ENCODE measurements around the gene GCNT4. TPM values are rescaled to one million over a fixed set of nuclear protein-coding genes. Genes with fewer than 3 reads are reported as not detected.

Gene GCNT4
- total and polyA plus RNA-seq, 5 donors from 2014 or later, result 7.6 to 16.6 (median 12.8) TPM

GRCh38 chr5:75050415-75050814 is 1.9 kb downstream of the GCNT4 start:
- H3K4me3 ChIP-seq (ENCODE audit: low read depth, low read length), result peak overlapping the region; percentile 99
- H3K36me3 Mint-ChIP-seq, result peaks cover 46% of the 10 kb centered on the region
- H3K36me3 ChIP-seq (ENCODE audit: control insufficient read depth, insufficient read depth, low read length), result peaks cover 31% of the 10 kb centered on the region
- peak overlapping the region; percentile 87 to 97 (median 95) for H3K4me3 Mint-ChIP-seq
- ATAC-seq (ENCODE audit: low read depth in 2 of 2) (no peak), DNase-seq (peak in 2 of 3 donors; percentile 40 to 53)
- peak overlapping the region; percentile 93 to 95 (median 95) for H3K27ac Mint-ChIP-seq
- H3K4me1 Mint-ChIP-seq, result peaks cover 32 to 81% (median 60%) of the 10 kb centered on the region in 4 donors
- peaks cover 0 to 3% (median 0%) of the 10 kb centered on the region in 7 donors for H3K9me3 Mint-ChIP-seq
- no peaks in the 10 kb centered on the region for H3K9me3 ChIP-seq (ENCODE audit: control insufficient read depth in 2 of 2, low read length in 2 of 2)
- H3K27me3 Mint-ChIP-seq, result peaks cover 6% of the 10 kb centered on the region
- H3K27ac ChIP-seq (ENCODE audit: insufficient read depth, low read length, poor library complexity, severe bottlenecking), result peak overlapping the region; percentile 88
- peaks cover 76% of the 10 kb centered on the region for H3K4me1 ChIP-seq (ENCODE audit: control insufficient read depth, insufficient read depth, low read length, poor library complexity, severe bottlenecking)
- H3K27me3 ChIP-seq (ENCODE audit: control insufficient read depth, insufficient read depth, low read length), result no peaks in the 10 kb centered on the region

- Histone ChIP-seq H3K4me3 (ENCODE audit: low read depth, low read length) (peak overlapping the region; percentile 99), H3K4me1 (ENCODE audit: control insufficient read depth, insufficient read depth, low read length, poor library complexity, severe bottlenecking) (peaks cover 76% of the 10 kb centered on the region), H3K9me3 (ENCODE audit: control insufficient read depth in 2 of 2, low read length in 2 of 2) (no peaks in the 10 kb centered on the region), H3K27me3 (ENCODE audit: control insufficient read depth, insufficient read depth, low read length) (no peaks in the 10 kb centered on the region), H3K27ac (ENCODE audit: insufficient read depth, low read length, poor library complexity, severe bottlenecking) (peak overlapping the region; percentile 88), H3K36me3 (ENCODE audit: control insufficient read depth, insufficient read depth, low read length) (peaks cover 37% of the 10 kb centered on the region)
- Mint-ChIP-seq H3K4me3 (peak overlapping the region; percentile 87 to 97 (median 95)), H3K9me3 (peaks cover 0 to 3% (median 0%) of the 10 kb centered on the region in 7 donors), H3K4me1 (peaks cover 39 to 81% (median 65%) of the 10 kb centered on the region in 4 donors), H3K27me3 (peaks cover 6% of the 10 kb centered on the region), H3K36me3 (peaks cover 52% of the 10 kb centered on the region), H3K27ac (peak overlapping the region; percentile 93 to 96 (median 95))
- peak; percentile 64 to 82 (median 79) for DNase-seq
- peak; percentile 37 to 60 for ATAC-seq (ENCODE audit: low read depth in 2 of 2)
Measured at GRCh38 chr5:75049456-75050351, 2.7 kb downstream of the GCNT4 start.

GRCh38 chr5:75048457-75048953 is 3.9 kb downstream of the GCNT4 start:
- Histone ChIP-seq H3K27me3 (ENCODE audit: control insufficient read depth, insufficient read depth, low read length) (no peaks in the 10 kb centered on the region), H3K4me1 (ENCODE audit: control insufficient read depth, insufficient read depth, low read length, poor library complexity, severe bottlenecking) (peaks cover 75% of the 10 kb centered on the region), H3K4me3 (ENCODE audit: low read depth, low read length) (peak overlapping the region; percentile 99), H3K36me3 (ENCODE audit: control insufficient read depth, insufficient read depth, low read length) (peaks cover 49% of the 10 kb centered on the region), H3K27ac (ENCODE audit: insufficient read depth, low read length, poor library complexity, severe bottlenecking) (peak overlapping the region; percentile 88), H3K9me3 (ENCODE audit: control insufficient read depth in 2 of 2, low read length in 2 of 2) (no peaks in the 10 kb centered on the region)
- peak in 1 of 3 donors; percentile 50 for DNase-seq
- ATAC-seq (ENCODE audit: low read depth in 2 of 2), result no peak
- Mint-ChIP-seq H3K4me3 (peak overlapping the region; percentile 87 to 97 (median 95)), H3K9me3 (peaks cover 0 to 3% (median 0%) of the 10 kb centered on the region in 7 donors), H3K36me3 (peaks cover 62% of the 10 kb centered on the region), H3K27me3 (peaks cover 6% of the 10 kb centered on the region), H3K4me1 (peaks cover 36 to 81% (median 69%) of the 10 kb centered on the region in 4 donors), H3K27ac (peak overlapping the region; percentile 89 to 96 (median 95))

GRCh38 chr5:75047356-75047755 is 5.0 kb downstream of the GCNT4 start:
- Histone ChIP-seq H3K27me3 (ENCODE audit: control insufficient read depth, insufficient read depth, low read length) (no peaks in the 10 kb centered on the region), H3K36me3 (ENCODE audit: control insufficient read depth, insufficient read depth, low read length) (peaks cover 60% of the 10 kb centered on the region), H3K9me3 (ENCODE audit: control insufficient read depth in 2 of 2, low read length in 2 of 2) (no peaks in the 10 kb centered on the region), H3K4me3 (ENCODE audit: low read depth, low read length) (peak overlapping the region; percentile 99), H3K27ac (ENCODE audit: insufficient read depth, low read length, poor library complexity, severe bottlenecking) (peak overlapping the region; percentile 24), H3K4me1 (ENCODE audit: control insufficient read depth, insufficient read depth, low read length, poor library complexity, severe bottlenecking) (peaks cover 73% of the 10 kb centered on the region)
- H3K9me3 Mint-ChIP-seq, result peaks cover 0 to 3% (median 0%) of the 10 kb centered on the region in 7 donors
- DNase-seq (no peak), ATAC-seq (ENCODE audit: low read depth in 2 of 2) (no peak)
- peaks cover 47 to 92% (median 79%) of the 10 kb centered on the region in 4 donors for H3K4me1 Mint-ChIP-seq
- H3K27ac Mint-ChIP-seq, result peak overlapping the region in 2 of 3 donors; percentile 95 to 96
- peaks cover 71% of the 10 kb centered on the region for H3K36me3 Mint-ChIP-seq
- peaks cover 6% of the 10 kb centered on the region for H3K27me3 Mint-ChIP-seq
- H3K4me3 Mint-ChIP-seq, result peak overlapping the region; percentile 87 to 97 (median 95)

- Mint-ChIP-seq H3K27ac (peak overlapping the region; percentile 7 to 91 (median 45)), H3K9me3 (no peaks in the 10 kb centered on the region), H3K4me1 (peaks cover 50 to 98% (median 83%) of the 10 kb centered on the region in 4 donors), H3K4me3 (peak overlapping the region; percentile 8 to 97 (median 42)), H3K36me3 (peaks cover 69% of the 10 kb centered on the region), H3K27me3 (peaks cover 6% of the 10 kb centered on the region)
- DNase-seq (no peak), ATAC-seq (ENCODE audit: low read depth in 2 of 2) (no peak)
- Histone ChIP-seq H3K27me3 (ENCODE audit: control insufficient read depth, insufficient read depth, low read length) (no peaks in the 10 kb centered on the region), H3K4me1 (ENCODE audit: control insufficient read depth, insufficient read depth, low read length, poor library complexity, severe bottlenecking) (peaks cover 67% of the 10 kb centered on the region), H3K9me3 (ENCODE audit: control insufficient read depth in 2 of 2, low read length in 2 of 2) (no peaks in the 10 kb centered on the region), H3K36me3 (ENCODE audit: control insufficient read depth, insufficient read depth, low read length) (peaks cover 68% of the 10 kb centered on the region), H3K4me3 (ENCODE audit: low read depth, low read length) (peak overlapping the region; percentile 11), H3K27ac (ENCODE audit: insufficient read depth, low read length, poor library complexity, severe bottlenecking) (no peak overlapping the region)
Measured at GRCh38 chr5:75046366-75047142, 5.8 kb downstream of the GCNT4 start.

GRCh38 chr5:75045071-75045470 is 7.3 kb downstream of the GCNT4 start:
- peaks cover 74% of the 10 kb centered on the region for H3K36me3 Mint-ChIP-seq
- no peak overlapping the region for H3K27ac ChIP-seq (ENCODE audit: insufficient read depth, low read length, poor library complexity, severe bottlenecking)
- peaks cover 57 to 99% (median 80%) of the 10 kb centered on the region in 4 donors for H3K4me1 Mint-ChIP-seq
- peak overlapping the region; percentile 0 to 73 (median 40) for H3K4me3 Mint-ChIP-seq
- H3K9me3 ChIP-seq (ENCODE audit: control insufficient read depth in 2 of 2, low read length in 2 of 2), result no peaks in the 10 kb centered on the region
- no peak for DNase-seq
- no peaks in the 10 kb centered on the region for H3K27me3 Mint-ChIP-seq
- H3K36me3 ChIP-seq (ENCODE audit: control insufficient read depth, insufficient read depth, low read length), result peaks cover 80% of the 10 kb centered on the region
- peaks cover 53% of the 10 kb centered on the region for H3K4me1 ChIP-seq (ENCODE audit: control insufficient read depth, insufficient read depth, low read length, poor library complexity, severe bottlenecking)
- no peaks in the 10 kb centered on the region for H3K9me3 Mint-ChIP-seq
- H3K27me3 ChIP-seq (ENCODE audit: control insufficient read depth, insufficient read depth, low read length), result no peaks in the 10 kb centered on the region
- H3K27ac Mint-ChIP-seq, result peak overlapping the region; percentile 15 to 91 (median 67)
- peak overlapping the region; percentile 17 for H3K4me3 ChIP-seq (ENCODE audit: low read depth, low read length)
- ATAC-seq (ENCODE audit: low read depth in 2 of 2), result no peak

- H3K4me3 Mint-ChIP-seq, result peak overlapping the region in 2 of 4 donors; percentile 41 to 44
- ATAC-seq (ENCODE audit: low read depth in 2 of 2) (no peak), DNase-seq (no peak)
- H3K9me3 ChIP-seq (ENCODE audit: control insufficient read depth in 2 of 2, low read length in 2 of 2), result no peaks in the 10 kb centered on the region
- H3K36me3 ChIP-seq (ENCODE audit: control insufficient read depth, insufficient read depth, low read length), result peaks cover 87% of the 10 kb centered on the region
- peak overlapping the region; percentile 38 for H3K4me3 ChIP-seq (ENCODE audit: low read depth, low read length)
- H3K27ac Mint-ChIP-seq, result peak overlapping the region; percentile 67 to 91 (median 84)
- H3K4me1 ChIP-seq (ENCODE audit: control insufficient read depth, insufficient read depth, low read length, poor library complexity, severe bottlenecking), result peaks cover 46% of the 10 kb centered on the region
- H3K9me3 Mint-ChIP-seq, result no peaks in the 10 kb centered on the region
- peaks cover 78% of the 10 kb centered on the region for H3K36me3 Mint-ChIP-seq
- no peaks in the 10 kb centered on the region for H3K27me3 ChIP-seq (ENCODE audit: control insufficient read depth, insufficient read depth, low read length)
- H3K27ac ChIP-seq (ENCODE audit: insufficient read depth, low read length, poor library complexity, severe bottlenecking), result no peak overlapping the region
- H3K4me1 Mint-ChIP-seq, result peaks cover 52 to 99% (median 80%) of the 10 kb centered on the region in 4 donors
- no peaks in the 10 kb centered on the region for H3K27me3 Mint-ChIP-seq
Measured at GRCh38 chr5:75044406-75044805, 8.0 kb downstream of the GCNT4 start.
